Liver (tissue), 3 donors: Measurements from ENCODE around the gene NSD1.

Experiments
- CTCF ChIP-seq: fragments of 150-350 bp; IDR thresholded peaks from 2 replicates; pipeline ENCODE4 v1.5.1; 2017; ENCODE audit warnings: improper control_type of control experiment, low read depth, low read length; ENCODE audit not compliant: missing input control
- EGR1 ChIP-seq, 2 donors: IDR thresholded peaks; 2 replicates each; pipeline ENCODE4 v1.6.1; 2016 to 2018; ENCODE audit warnings: antibody characterized with exemption in 2 of 2, low read depth in 2 of 2
- MAX ChIP-seq: IDR thresholded peaks from 2 replicates; pipeline ENCODE4 v1.6.1; 2016; ENCODE audit warnings: antibody characterized with exemption
- RAD21 ChIP-seq, 2 donors: IDR thresholded peaks; 2 replicates each; pipeline ENCODE4 v1.6.1; 2016; ENCODE audit warnings: antibody characterized with exemption in 2 of 2, mild to moderate bottlenecking in 2 of 2
- SP1 ChIP-seq: IDR thresholded peaks from 2 replicates; pipeline ENCODE4 v1.6.1; 2018; ENCODE audit warnings: antibody characterized with exemption, mild to moderate bottlenecking
- TF ChIP-seq, protein P1 (sequence below): IDR thresholded peaks from 2 replicates; pipeline ENCODE4 v1.6.1; 2016; ENCODE audit warnings: antibody characterized with exemption
- donor health status: healthy.
- donor health status: healthy.

GRCh38 chr5:177132136-177133095, 1.2 kb upstream of the NSD1 start:
- TF ChIP-seq SP1 (no peak), CTCF (no peak), EGR1 (IDR thresholded peaks at IDR 0.05; ENCODE audit: low read depth in 2 of 2) (no peak), RAD21 (IDR thresholded peaks at IDR 0.05) (no peak), MAX (no peak)
- TF ChIP-seq, protein P1, sequence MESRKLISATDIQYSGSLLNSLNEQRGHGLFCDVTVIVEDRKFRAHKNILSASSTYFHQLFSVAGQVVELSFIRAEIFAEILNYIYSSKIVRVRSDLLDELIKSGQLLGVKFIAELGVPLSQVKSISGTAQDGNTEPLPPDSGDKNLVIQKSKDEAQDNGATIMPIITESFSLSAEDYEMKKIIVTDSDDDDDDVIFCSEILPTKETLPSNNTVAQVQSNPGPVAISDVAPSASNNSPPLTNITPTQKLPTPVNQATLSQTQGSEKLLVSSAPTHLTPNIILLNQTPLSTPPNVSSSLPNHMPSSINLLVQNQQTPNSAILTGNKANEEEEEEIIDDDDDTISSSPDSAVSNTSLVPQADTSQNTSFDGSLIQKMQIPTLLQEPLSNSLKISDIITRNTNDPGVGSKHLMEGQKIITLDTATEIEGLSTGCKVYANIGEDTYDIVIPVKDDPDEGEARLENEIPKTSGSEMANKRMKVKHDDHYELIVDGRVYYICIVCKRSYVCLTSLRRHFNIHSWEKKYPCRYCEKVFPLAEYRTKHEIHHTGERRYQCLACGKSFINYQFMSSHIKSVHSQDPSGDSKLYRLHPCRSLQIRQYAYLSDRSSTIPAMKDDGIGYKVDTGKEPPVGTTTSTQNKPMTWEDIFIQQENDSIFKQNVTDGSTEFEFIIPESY, result no peak
